Measurements from ENCODE around the gene FHOD3.

FHOD3 gene

DNA sequence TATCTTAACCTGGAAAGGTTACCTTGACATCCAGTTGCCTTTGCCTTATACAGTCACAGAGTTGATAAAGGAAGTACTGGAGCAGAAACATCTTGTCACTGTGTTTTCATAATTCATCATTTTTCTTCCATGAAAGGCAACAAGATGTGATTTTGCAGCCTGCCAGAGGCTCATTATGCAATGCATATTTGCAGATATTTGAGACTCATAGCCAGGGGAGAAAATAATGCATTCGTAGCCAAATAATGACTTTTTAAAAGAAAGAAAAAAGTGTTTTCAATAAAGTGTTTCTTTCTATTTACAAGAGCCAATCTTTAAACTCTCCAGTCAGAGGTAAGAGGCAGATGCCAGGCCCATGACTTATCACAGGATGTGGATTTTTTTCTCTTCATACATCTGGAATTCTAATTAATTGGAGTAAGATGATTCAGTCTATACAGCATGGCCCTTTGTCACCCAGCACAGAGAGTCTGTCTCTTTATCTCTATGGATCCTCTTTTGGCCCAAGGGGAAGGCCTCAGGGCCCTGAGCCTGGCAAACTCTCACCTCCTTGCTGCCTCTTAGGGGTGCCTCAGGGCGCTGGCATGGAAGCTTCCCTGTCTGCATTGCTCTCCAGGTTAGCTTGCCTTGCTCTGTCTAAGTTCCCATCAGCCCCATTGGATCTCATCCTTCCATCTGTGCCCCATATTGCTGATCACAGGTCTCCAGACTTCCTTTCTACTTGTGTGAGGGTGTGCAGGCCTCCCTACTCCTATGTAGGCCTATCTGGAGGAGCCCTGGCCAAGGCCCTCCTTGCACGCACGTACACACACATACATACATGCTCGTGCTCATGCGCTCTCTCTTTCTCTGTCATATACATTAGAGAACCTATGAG lies 283.6 kb downstream of the FHOD3 start:
- Histone ChIP-seq H3K27ac (ENCODE audit: extremely low read depth, low read depth, low read length) (no peak overlapping the region), H3K9me3 (ENCODE audit: control insufficient read depth, insufficient read depth, low read depth, low read length) (no peaks in the 10 kb centered on the region), H3K36me3 (ENCODE audit: control insufficient read depth in 2 of 2, insufficient read depth in 1 of 2, low read length in 2 of 2) (peaks cover 0 to 5% of the 10 kb centered on the region in 2 experiments; a peak in 1 of 3 replicates), H3K4me1 (ENCODE audit: control insufficient read depth, insufficient read depth, low read length) (no peaks in the 10 kb centered on the region), H3K4me3 (ENCODE audit: low read depth, low read length) (no peak overlapping the region)
- ChIA-PET CTCF (no interaction called here), POLR2A (no interaction called here)
- TF ChIP-seq KLF9 (tag by site-specific recombination; IDR thresholded peaks at IDR 0.05; ENCODE audit: low read depth) (no peak), ZNF37A (tag by site-specific recombination; IDR thresholded peaks at IDR 0.05) (no peak), OVOL3 (tag by site-specific recombination; IDR thresholded peaks at IDR 0.05) (no peak), OSR2 (tag by site-specific recombination; IDR thresholded peaks at IDR 0.05) (no peak)

DNA sequence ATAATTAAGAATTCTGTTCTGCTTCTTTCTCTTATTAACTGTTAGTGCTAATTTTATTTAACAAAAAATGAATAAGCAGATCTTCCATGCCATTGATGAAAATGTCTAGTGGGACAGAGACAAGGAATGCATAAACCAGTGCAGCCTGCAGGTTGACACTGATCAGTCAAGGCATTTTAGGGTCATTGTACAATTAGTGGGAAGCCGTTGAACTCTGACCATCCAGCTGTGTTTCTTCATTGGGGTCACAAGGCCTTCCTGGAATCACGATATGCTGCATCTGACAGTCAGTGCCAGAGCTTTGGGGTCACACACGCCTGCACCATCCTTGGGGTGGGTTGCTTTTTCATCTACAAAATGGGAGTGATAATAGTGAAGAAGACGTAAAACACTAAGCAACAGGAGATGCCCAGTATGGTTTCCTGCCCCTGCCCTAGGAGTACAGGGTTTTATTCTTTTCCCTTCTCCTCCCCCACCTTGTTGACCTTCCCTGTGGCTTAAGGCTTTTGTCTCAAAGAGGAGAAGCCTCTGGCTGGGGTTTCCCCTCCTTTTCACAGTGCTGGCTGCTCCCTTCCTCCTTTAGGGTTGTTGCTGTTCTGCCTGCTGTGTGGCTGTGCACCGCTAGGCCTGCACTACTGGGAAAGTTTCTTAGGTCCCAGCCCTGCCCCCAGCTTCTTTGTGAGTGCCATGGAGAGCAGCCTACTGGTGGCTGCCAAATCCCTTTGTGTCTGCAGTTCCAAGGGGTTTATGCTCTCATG lies 285.7 kb downstream of the FHOD3 start:
- POLR2A ChIA-PET, result no interaction called here
- CTCF ChIA-PET, result no interaction called here
- Histone ChIP-seq H3K4me3 (ENCODE audit: low read depth, low read length) (no peak overlapping the region), H3K36me3 (ENCODE audit: control insufficient read depth in 2 of 2, insufficient read depth in 1 of 2, low read length in 2 of 2) (no peaks in the 10 kb centered on the region), H3K27ac (ENCODE audit: extremely low read depth, low read depth, low read length) (no peak overlapping the region), H3K9me3 (ENCODE audit: control insufficient read depth, insufficient read depth, low read depth, low read length) (no peaks in the 10 kb centered on the region), H3K4me1 (ENCODE audit: control insufficient read depth, insufficient read depth, low read length) (no peaks in the 10 kb centered on the region)
- no peak for TF ChIP-seq ZSCAN23 (tag by site-specific recombination; IDR thresholded peaks at IDR 0.05)
- TF ChIP-seq, protein P1, sequence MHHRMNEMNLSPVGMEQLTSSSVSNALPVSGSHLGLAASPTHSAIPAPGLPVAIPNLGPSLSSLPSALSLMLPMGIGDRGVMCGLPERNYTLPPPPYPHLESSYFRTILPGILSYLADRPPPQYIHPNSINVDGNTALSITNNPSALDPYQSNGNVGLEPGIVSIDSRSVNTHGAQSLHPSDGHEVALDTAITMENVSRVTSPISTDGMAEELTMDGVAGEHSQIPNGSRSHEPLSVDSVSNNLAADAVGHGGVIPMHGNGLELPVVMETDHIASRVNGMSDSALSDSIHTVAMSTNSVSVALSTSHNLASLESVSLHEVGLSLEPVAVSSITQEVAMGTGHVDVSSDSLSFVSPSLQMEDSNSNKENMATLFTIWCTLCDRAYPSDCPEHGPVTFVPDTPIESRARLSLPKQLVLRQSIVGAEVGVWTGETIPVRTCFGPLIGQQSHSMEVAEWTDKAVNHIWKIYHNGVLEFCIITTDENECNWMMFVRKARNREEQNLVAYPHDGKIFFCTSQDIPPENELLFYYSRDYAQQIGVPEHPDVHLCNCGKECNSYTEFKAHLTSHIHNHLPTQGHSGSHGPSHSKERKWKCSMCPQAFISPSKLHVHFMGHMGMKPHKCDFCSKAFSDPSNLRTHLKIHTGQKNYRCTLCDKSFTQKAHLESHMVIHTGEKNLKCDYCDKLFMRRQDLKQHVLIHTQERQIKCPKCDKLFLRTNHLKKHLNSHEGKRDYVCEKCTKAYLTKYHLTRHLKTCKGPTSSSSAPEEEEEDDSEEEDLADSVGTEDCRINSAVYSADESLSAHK (tag by site-specific recombination; IDR thresholded peaks at IDR 0.05), result no peak
- no peak for TF ChIP-seq SCRT2 (tag by site-specific recombination; IDR thresholded peaks at IDR 0.05)
- TF ChIP-seq ZNF366 (tag by site-specific recombination; conservative IDR thresholded peaks at IDR 0.05), result no peak
- no peak for TF ChIP-seq RBAK (tag by site-specific recombination; IDR thresholded peaks at IDR 0.05)

DNA sequence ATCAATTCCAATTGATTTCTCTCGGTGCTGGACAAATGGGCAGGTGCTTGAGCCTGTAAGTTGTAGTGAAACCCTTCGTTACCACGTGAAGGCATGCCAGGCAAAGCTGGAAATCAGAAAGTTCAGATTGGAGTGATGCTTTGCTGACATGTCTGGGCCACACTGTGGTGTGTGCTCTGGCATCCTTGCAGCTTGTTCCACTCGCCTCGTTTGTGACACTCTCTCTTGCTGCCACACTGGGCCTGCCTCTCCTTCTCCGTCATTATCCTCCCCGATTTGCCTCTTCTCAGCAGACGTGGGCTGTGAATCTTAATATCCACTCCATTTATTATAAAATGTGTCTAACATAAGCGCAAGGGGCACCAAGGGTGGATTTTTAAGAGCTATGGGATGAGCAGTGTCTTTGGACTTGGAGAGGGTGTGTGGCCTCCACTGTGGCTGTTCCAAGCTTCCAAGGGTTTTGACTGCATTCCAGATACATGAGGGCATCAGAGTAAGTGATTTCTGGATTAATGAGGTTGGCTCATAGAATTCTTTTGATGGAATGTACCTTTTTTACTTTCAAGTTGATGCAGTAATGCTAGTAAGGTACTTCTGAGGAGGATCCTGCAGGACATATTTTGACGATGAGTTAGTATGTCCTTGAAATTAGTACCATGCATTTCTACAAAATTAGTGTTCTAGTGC lies 292.5 kb downstream of the FHOD3 start:
- Histone ChIP-seq H3K27ac (ENCODE audit: extremely low read depth, low read depth, low read length) (no peak overlapping the region), H3K9me3 (ENCODE audit: control insufficient read depth, insufficient read depth, low read depth, low read length) (no peaks in the 10 kb centered on the region), H3K4me1 (ENCODE audit: control insufficient read depth, insufficient read depth, low read length) (no peaks in the 10 kb centered on the region), H3K36me3 (ENCODE audit: control insufficient read depth in 2 of 2, insufficient read depth in 1 of 2, low read length in 2 of 2) (no peaks in the 10 kb centered on the region), H3K4me3 (ENCODE audit: low read depth, low read length) (no peak overlapping the region)
- TF ChIP-seq ZNF600 (tag by site-specific recombination; IDR thresholded peaks at IDR 0.05), result no peak
- ChIA-PET CTCF (no interaction called here), POLR2A (no interaction called here)

DNA sequence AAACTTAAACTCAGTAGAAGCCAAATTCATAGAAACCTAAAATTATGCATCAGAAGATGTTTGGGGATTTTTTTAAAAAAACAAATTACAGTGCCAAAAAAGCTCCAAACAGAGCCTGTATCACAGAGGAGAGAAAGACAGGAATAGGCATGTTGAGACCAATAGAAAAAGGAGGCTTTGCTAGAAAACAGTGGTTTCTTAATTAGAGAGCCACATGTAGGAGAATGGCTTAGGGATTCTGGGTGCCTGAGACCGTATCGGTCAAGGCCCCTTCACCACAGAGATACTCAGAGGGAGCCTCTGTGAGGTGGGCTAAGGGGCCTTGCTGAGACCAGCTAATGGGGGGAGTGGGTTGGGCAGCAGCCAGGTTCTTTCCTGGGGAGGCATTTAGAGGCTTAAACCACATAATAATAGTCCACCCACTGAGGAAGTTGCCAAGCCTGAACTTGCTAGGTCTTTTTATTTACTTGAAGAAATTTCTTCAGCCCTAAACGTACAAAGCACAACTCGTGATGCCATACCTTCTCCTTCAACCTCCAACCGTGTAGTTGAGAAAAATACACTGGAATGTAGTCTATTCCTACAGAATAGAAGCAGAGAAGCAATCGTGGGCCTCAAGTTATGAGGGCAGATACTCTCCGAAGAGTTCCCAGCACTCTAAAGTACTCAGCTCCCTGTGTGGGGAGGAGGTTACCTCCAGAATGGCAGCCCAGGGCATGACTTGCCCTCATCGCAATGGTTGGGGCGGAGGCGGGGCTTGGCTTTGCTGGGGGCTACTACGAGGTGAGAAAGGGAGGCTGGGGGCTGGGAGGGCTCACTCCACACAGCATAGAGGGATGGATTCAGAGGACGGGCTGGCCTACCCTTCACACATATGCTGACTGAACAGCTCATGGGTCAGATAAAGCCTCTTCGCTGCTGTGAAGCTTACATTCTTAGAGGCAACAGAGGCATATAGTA lies 293.4 kb downstream of the FHOD3 start:
- no peaks in the 10 kb centered on the region for H3K4me1 ChIP-seq (ENCODE audit: control insufficient read depth, insufficient read depth, low read length)
- H3K4me3 ChIP-seq (ENCODE audit: low read depth, low read length), result no peak overlapping the region
- no peaks in the 10 kb centered on the region for H3K9me3 ChIP-seq (ENCODE audit: control insufficient read depth, insufficient read depth, low read depth, low read length)
- ChIA-PET POLR2A (no interaction called here), CTCF (no interaction called here)
- H3K36me3 ChIP-seq (ENCODE audit: control insufficient read depth in 2 of 2, insufficient read depth in 1 of 2, low read length in 2 of 2), result no peaks in the 10 kb centered on the region
- no peak overlapping the region for H3K27ac ChIP-seq (ENCODE audit: extremely low read depth, low read depth, low read length)
- TF ChIP-seq, protein P2, sequence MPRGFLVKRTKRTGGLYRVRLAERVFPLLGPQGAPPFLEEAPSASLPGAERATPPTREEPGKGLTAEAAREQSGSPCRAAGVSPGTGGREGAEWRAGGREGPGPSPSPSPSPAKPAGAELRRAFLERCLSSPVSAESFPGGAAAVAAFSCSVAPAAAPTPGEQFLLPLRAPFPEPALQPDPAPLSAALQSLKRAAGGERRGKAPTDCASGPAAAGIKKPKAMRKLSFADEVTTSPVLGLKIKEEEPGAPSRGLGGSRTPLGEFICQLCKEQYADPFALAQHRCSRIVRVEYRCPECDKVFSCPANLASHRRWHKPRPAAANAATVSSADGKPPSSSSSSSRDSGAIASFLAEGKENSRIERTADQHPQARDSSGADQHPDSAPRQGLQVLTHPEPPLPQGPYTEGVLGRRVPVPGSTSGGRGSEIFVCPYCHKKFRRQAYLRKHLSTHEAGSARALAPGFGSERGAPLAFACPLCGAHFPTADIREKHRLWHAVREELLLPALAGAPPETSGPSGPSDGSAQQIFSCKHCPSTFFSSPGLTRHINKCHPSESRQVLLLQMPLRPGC (tag by site-specific recombination; IDR thresholded peaks at IDR 0.05), result no peak
- TF ChIP-seq ZNF16 (tag by site-specific recombination; IDR thresholded peaks at IDR 0.05; ENCODE audit: low read depth) (no peak), IKZF3 (tag by site-specific recombination; IDR thresholded peaks at IDR 0.05) (no peak), KLF10 (tag by site-specific recombination; IDR thresholded peaks at IDR 0.05) (no peak), ZNF23 (tag by site-specific recombination; IDR thresholded peaks at IDR 0.05; ENCODE audit: borderline replicate concordance) (no peak), KLF9 (tag by site-specific recombination; IDR thresholded peaks at IDR 0.05; ENCODE audit: low read depth) (no peak), MZF1 (tag by site-specific recombination; IDR thresholded peaks at IDR 0.05; ENCODE audit: borderline replicate concordance) (no peak), GLIS1 (tag by site-specific recombination; IDR thresholded peaks at IDR 0.05) (no peak), ZNF391 (tag by site-specific recombination; IDR thresholded peaks at IDR 0.05; ENCODE audit: borderline replicate concordance, low read depth) (no peak)
